Neural cell (in vitro differentiated cells): ENCODE data around the gene XYLT2.

Source experiments
- CTCF ChIP-seq: fragments of 450-650 bp; IDR thresholded peaks from 2 replicates; pipeline ENCODE4 v1.5.1; 2014; ENCODE audit warnings: antibody characterized with exemption, mild to moderate bottlenecking, moderate library complexity; ENCODE audit not compliant: poor library complexity, severe bottlenecking
- EP300 ChIP-seq: fragments of 450-650 bp; conservative IDR thresholded peaks from 2 replicates; pipeline ENCODE4 v1.6.1; 2014; ENCODE audit warnings: antibody characterized with exemption, mild to moderate bottlenecking, moderate library complexity; ENCODE audit not compliant: poor library complexity, severe bottlenecking
- EZH2 ChIP-seq: fragments of 200-600, 300-800 bp; shearing (Covaris generic), sonication (generic); IDR thresholded peaks from 2 replicates; pipeline ENCODE4 v1.6.1; 2014; ENCODE audit warnings: antibody characterized with exemption, low read length, borderline replicate concordance, mild to moderate bottlenecking; ENCODE audit not compliant: insufficient read depth, poor library complexity, severe bottlenecking
- MXI1 ChIP-seq: fragments of 450-650 bp; conservative IDR thresholded peaks from 2 replicates; pipeline ENCODE4 v1.6.1; 2014; ENCODE audit warnings: antibody characterized with exemption, mild to moderate bottlenecking; ENCODE audit not compliant: poor library complexity, severe bottlenecking
- POLR2AphosphoS5 ChIP-seq: IDR thresholded peaks from 2 replicates; pipeline ENCODE4 v1.6.1; 2012
- RAD21 ChIP-seq: fragments of 450-650 bp; conservative IDR thresholded peaks from 2 replicates; pipeline ENCODE4 v1.6.1; 2014; ENCODE audit warnings: antibody characterized with exemption, mild to moderate bottlenecking, moderate library complexity
- REST ChIP-seq: IDR thresholded peaks from 2 replicates; pipeline ENCODE4 v1.6.1; 2012; ENCODE audit warnings: borderline replicate concordance
- SMC3 ChIP-seq: fragments of 450-650 bp; conservative IDR thresholded peaks from 2 replicates; pipeline ENCODE4 v1.6.1; 2014; ENCODE audit warnings: antibody characterized with exemption, mild to moderate bottlenecking, moderate library complexity; ENCODE audit not compliant: poor library complexity
- TAF1 ChIP-seq: IDR thresholded peaks from 2 replicates; pipeline ENCODE4 v1.6.1; 2012; ENCODE audit warnings: low read depth

GRCh38 chr17:50308666-50309065 lies 37.3 kb upstream of the XYLT2 start:
- TF ChIP-seq POLR2AphosphoS5, result no peak
- no peak for TF ChIP-seq RAD21
- no peak for TF ChIP-seq EZH2
- TF ChIP-seq CTCF, result no peak
- no peak for TF ChIP-seq SMC3
- no peak for TF ChIP-seq EP300
- TF ChIP-seq REST, result no peak
- TF ChIP-seq MXI1, result no peak
- no peak for TF ChIP-seq TAF1
